IMR-90 (cell line): ENCODE results near the gene ALOX12. TPM values are rescaled to one million over a fixed set of nuclear protein-coding genes. Genes with fewer than 3 reads are reported as not detected.

Experiments
- ATAC-seq: fragments of 200-7000 bp; cut with Tn5 transposase; 2 replicates; pipeline ENCODE4 v1.9.1; 2020; ENCODE audit warnings: low read depth, mild to moderate bottlenecking, moderate library complexity
- BruUV-seq: library from RNA; stranded (reverse); fragments of 400-500 nt; replicated peaks from 2 replicates; lab custom pipeline; 2021; lab: Mats Ljungman, UMichigan
- CTCF ChIA-PET: fragments of 300-600 bp; formaldehyde crosslinking; extraction: SDS; loops from one replicate; lab custom pipeline; 2021; ENCODE audit warnings: antibody characterized with exemption; lab: Yijun Ruan, JAX
- POLR2A ChIA-PET: fragments of 300-600 bp; sonication (Branson Sonifier 250); formaldehyde crosslinking; loops from one replicate; lab custom pipeline; 2022; ENCODE audit warnings: antibody characterized with exemption; ENCODE audit not compliant: unreplicated experiment; lab: Charles Lee
- DNase-seq: peaks from one replicate; pipeline ENCODE4 v3.0.0; 2013
- H2AFZ ChIP-seq: replicated peaks from 2 replicates; pipeline ENCODE3; 2013; ENCODE audit warnings: low read length, mild to moderate bottlenecking; ENCODE audit not compliant: poor library complexity
- H2AK5ac ChIP-seq: 2 replicates; pipeline ENCODE4 v1.6.1; 2013; ENCODE audit warnings: low read depth, low read length, inconsistent platforms
- H2AK9ac ChIP-seq: replicated peaks from 2 replicates; pipeline ENCODE3; 2013; ENCODE audit warnings: mild to moderate bottlenecking, low read depth, low read length, moderate library complexity; ENCODE audit not compliant: poor library complexity
- H2BK120ac ChIP-seq: 2 replicates; pipeline ENCODE4 v1.6.1; 2013; ENCODE audit warnings: low read depth, low read length, inconsistent platforms
- H2BK15ac ChIP-seq: 3 replicates; pipeline ENCODE4 v1.6.1; 2013; ENCODE audit warnings: low read depth, low read length, inconsistent platforms
- H2BK20ac ChIP-seq: 2 replicates; pipeline ENCODE4 v1.6.1; 2013; ENCODE audit warnings: low read depth, mild to moderate bottlenecking, inconsistent platforms, low read length, moderate library complexity
- H2BK5ac ChIP-seq: 2 replicates; pipeline ENCODE4 v1.6.1; 2013; ENCODE audit warnings: mild to moderate bottlenecking, low read depth, low read length, inconsistent platforms; ENCODE audit not compliant: poor library complexity, severe bottlenecking
- H3K14ac ChIP-seq: replicated peaks from 2 replicates; pipeline ENCODE4 v1.6.1; 2013; ENCODE audit warnings: low read depth, low read length, inconsistent platforms
- H3K18ac ChIP-seq: 2 replicates; pipeline ENCODE4 v1.6.1; 2013; ENCODE audit warnings: low read depth, low read length, control low read depth
- H3K23ac ChIP-seq: 2 replicates; pipeline ENCODE4 v1.6.1; 2013; ENCODE audit warnings: low read depth, low read length, inconsistent platforms
- H3K27ac ChIP-seq: 2 replicates; pipeline ENCODE4 v1.5.1; 2013; ENCODE audit warnings: mild to moderate bottlenecking, control low read depth, low read length; ENCODE audit not compliant: insufficient read depth
- H3K27me3 ChIP-seq: 2 replicates; pipeline ENCODE4 v1.6.1; 2013; ENCODE audit warnings: low read length; ENCODE audit not compliant: control insufficient read depth, insufficient read depth
- H3K36me3 ChIP-seq: 2 replicates; pipeline ENCODE4 v1.6.1; 2013; ENCODE audit warnings: low read length, mixed read lengths; ENCODE audit not compliant: control insufficient read depth, insufficient read depth
- H3K4ac ChIP-seq: 2 replicates; pipeline ENCODE4 v1.6.1; 2013; ENCODE audit warnings: low read depth, low read length, inconsistent platforms
- H3K4me1 ChIP-seq: 2 replicates; pipeline ENCODE4 v1.6.1; 2013; ENCODE audit warnings: low read length, mixed read lengths; ENCODE audit not compliant: control insufficient read depth, insufficient read depth
- H3K4me2 ChIP-seq: 2 replicates; pipeline ENCODE4 v1.6.1; 2013; ENCODE audit warnings: low read depth, mild to moderate bottlenecking, control low read depth, low read length, moderate library complexity
- H3K4me3 ChIP-seq: 2 replicates; pipeline ENCODE4 v1.5.1; 2013; ENCODE audit warnings: low read depth, mild to moderate bottlenecking, control low read depth, low read length, moderate library complexity; ENCODE audit not compliant: insufficient read depth
- H3K56ac ChIP-seq: 2 replicates; pipeline ENCODE4 v1.6.1; 2013; ENCODE audit warnings: low read length, inconsistent platforms; ENCODE audit not compliant: insufficient read depth; ENCODE audit errors: extremely low read depth
- H3K79me1 ChIP-seq, 2 experiments: 2 replicates each; pipeline ENCODE4 v1.6.1; 2013; ENCODE audit warnings: low read length in 2 of 2, inconsistent platforms in 1 of 2, low read depth in 1 of 2
- H3K9ac ChIP-seq: 2 replicates; pipeline ENCODE4 v1.6.1; 2013; ENCODE audit warnings: low read depth, low read length, control low read depth
- H3K9me1 ChIP-seq: 2 replicates; pipeline ENCODE4 v1.6.1; 2013; ENCODE audit warnings: low read length, inconsistent platforms; ENCODE audit not compliant: insufficient read depth
- H3K9me3 ChIP-seq: 2 replicates; pipeline ENCODE4 v1.6.1; 2013; ENCODE audit warnings: low read length; ENCODE audit not compliant: control insufficient read depth, insufficient read depth
- H4K20me1 ChIP-seq: 2 replicates; pipeline ENCODE4 v1.6.1; 2013; ENCODE audit warnings: low read length, inconsistent platforms; ENCODE audit not compliant: insufficient read depth
- H4K5ac ChIP-seq: 2 replicates; pipeline ENCODE4 v1.6.1; 2013; ENCODE audit warnings: mild to moderate bottlenecking, low read depth, low read length, control low read depth
- H4K8ac ChIP-seq, 2 experiments: 2 replicates each; pipeline ENCODE4 v1.6.1; 2013; ENCODE audit warnings: low read depth in 2 of 2, low read length in 2 of 2, control low read depth in 1 of 2, inconsistent platforms in 1 of 2
- H4K91ac ChIP-seq: 2 replicates; pipeline ENCODE4 v1.6.1; 2013; ENCODE audit warnings: low read depth, low read length, inconsistent platforms; ENCODE audit not compliant: insufficient read depth
- ELK1 ChIP-seq: fragments of 150-350 bp; IDR thresholded peaks from 2 replicates; pipeline ENCODE4 v1.6.1; 2016; ENCODE audit warnings: low read depth, mild to moderate bottlenecking, low read length, moderate library complexity, borderline replicate concordance
- FOS ChIP-seq: fragments of 150-350 bp; IDR thresholded peaks from 2 replicates; pipeline ENCODE4 v1.6.1; 2016; ENCODE audit warnings: low read depth, low read length
- MXI1 ChIP-seq: IDR thresholded peaks from 2 replicates; pipeline ENCODE4 v1.6.1; 2012; ENCODE audit warnings: low read depth, mild to moderate bottlenecking, low read length, moderate library complexity, borderline replicate concordance
- RAD21 ChIP-seq: IDR thresholded peaks from 2 replicates; pipeline ENCODE4 v1.6.1; 2012; ENCODE audit warnings: low read length, improper control_type of control experiment
- RCOR1 ChIP-seq: IDR thresholded peaks from 2 replicates; pipeline ENCODE4 v1.6.1; 2012; ENCODE audit warnings: mild to moderate bottlenecking, low read length, improper control_type of control experiment; ENCODE audit not compliant: insufficient replicate concordance
- WGBS, 2 experiments: methylation state at CpG; one replicate each; pipeline versions ENCODE4 v1.1.5 to v1.1.7; 2013; ENCODE audit warnings: missing lambda C conversion rate in 2 of 2; ENCODE audit not compliant: insufficient read length in 1 of 2; ENCODE audit errors: extremely low coverage in 2 of 2; 5-methylcytosine and 5-hydroxymethylcytosine counted together
- dilution Hi-C: fragments of 300-500 bp; cut with HindIII; formaldehyde crosslinking; loops from one replicate; pipeline ENCODE4 v1.14.3; 2018; ENCODE audit warnings: low sequenced_read_pairs; ENCODE audit not compliant: unreplicated experiment
- in situ Hi-C: fragments of 300-500 bp; cut with MboI; formaldehyde crosslinking; loops from 3 replicates; pipeline ENCODE4 v1.14.3; 2019; ENCODE audit warnings: low sequenced_read_pairs, inconsistent platforms, mixed read lengths
- intact Hi-C: fragments of 100-400 bp; cut with micrococcal nuclease; formaldehyde crosslinking; loops from 2 replicates; pipeline ENCODE4 v1.10.0; 2022
- polyA plus RNA-seq, 3 experiments: library from polyadenylated mRNA; depleted of rRNA; stranded (reverse); fragments of >200 nt; gene quantifications; 2 replicates each; pipeline ENCODE4 v1.2.3, GENCODE V29; 2012; ENCODE audit warnings: low replicate concordance in 1 of 3
- total RNA-seq: library from RNA; depleted of rRNA; stranded (reverse); fragments of >200 nt; gene quantifications from 2 replicates; pipeline ENCODE4 v1.2.3, GENCODE V29; 2012

Gene ALOX12
- total and polyA plus RNA-seq, 2 of the 4 experiments (the other 2 are of a cell fraction): 0.03 TPM; not detected in 1

GRCh38 chr17:7023576-7024401 lies 27.9 kb downstream of the ALOX12 start:
- H3K4me1 ChIP-seq: peaks cover 4% of the 10 kb centered on the region; the same call in 1 of the 2 replicates
- in situ Hi-C loops: no loop called here
- dilution Hi-C loops: no loop called here
- peak overlapping the region; percentile 60 to 81; a peak in 3 of 4 replicates for H4K8ac ChIP-seq
- peak overlapping the region; percentile 94 for H2AFZ ChIP-seq
- H2BK15ac ChIP-seq: no peak overlapping the region
- H3K18ac ChIP-seq: no peak overlapping the region
- peaks cover 14% of the 10 kb centered on the region; the same call in 1 of the 2 replicates for H3K27me3 ChIP-seq
- 0 out of 2 replicates have a peak overlapping the region, but pooled peaks have one; percentile 9 for H2AK5ac ChIP-seq
- H3K4me2 ChIP-seq: peak overlapping the region; percentile 57; the same call in 1 of the 2 replicates
- H4K5ac ChIP-seq: peak overlapping the region; percentile 61; the same call in 1 of the 2 replicates
- peak overlapping the region; percentile 30; the same call in 1 of the 2 replicates for H3K14ac ChIP-seq
- no peak overlapping the region for H2BK5ac ChIP-seq
- no peaks in the 10 kb centered on the region for H3K79me1 ChIP-seq
- H3K27ac ChIP-seq: no peak overlapping the region
- H3K9me1 ChIP-seq: no peaks in the 10 kb centered on the region; the same call in 1 of the 2 replicates
- H3K9ac ChIP-seq: no peak overlapping the region
- no peaks in the 10 kb centered on the region for H4K20me1 ChIP-seq
- DNase-seq (peak; percentile 70), ATAC-seq (peak; percentile 35)
- no peak overlapping the region for H2BK120ac ChIP-seq
- POLR2A ChIA-PET: no interaction called here
- H3K56ac ChIP-seq: no peak overlapping the region
- no peaks in the 10 kb centered on the region for H3K36me3 ChIP-seq
- 0 out of 2 replicates have a peak overlapping the region, but pooled peaks have one; percentile 18 for H3K4me3 ChIP-seq
- 63% methylated on average over 17 of the region's 51 CpGs; no CpG with 5 or more reads in 1 of the 2 experiments for WGBS, 2 experiments
- no peaks in the 10 kb centered on the region for H3K9me3 ChIP-seq
- no peak overlapping the region for H3K4ac ChIP-seq
- no TSS peak for BruUV-seq
- peak overlapping the region; percentile 8; the same call in 1 of the 2 replicates for H4K91ac ChIP-seq
- TF ChIP-seq MXI1 (no peak), ELK1 (no peak), RAD21 (no peak), FOS (no peak), RCOR1 (no peak)
- no peak overlapping the region for H2BK20ac ChIP-seq
- intact Hi-C loops: loop anchor here (5.0 kb wide), 1 partner anchor 181 kb away; no protein-coding TSS in a partner anchor
- H2AK9ac ChIP-seq: no peak overlapping the region
- CTCF ChIA-PET: no interaction called here
- H3K23ac ChIP-seq: no peak overlapping the region
